Caco-2 (cell line): Measurements from ENCODE around the gene ATXN1. TPM values are rescaled to one million over a fixed set of nuclear protein-coding genes. Genes with fewer than 3 reads are reported as not detected.

Experiments
- BruUV-seq: library from RNA; stranded (reverse); fragments of 400-500 nt; replicated peaks from 2 replicates; lab custom pipeline; 2021; lab: Mats Ljungman, UMichigan
- CTCF ChIA-PET: fragments of 300-600 bp; sonication (Branson Sonifier 250); formaldehyde crosslinking; loops from one replicate; lab custom pipeline; 2022; ENCODE audit warnings: antibody characterized with exemption; lab: Charles Lee
- POLR2A ChIA-PET: fragments of 300-600 bp; sonication (Branson Sonifier 250); formaldehyde crosslinking; loops from one replicate; lab custom pipeline; 2022; ENCODE audit warnings: antibody characterized with exemption; lab: Charles Lee
- DNase-seq, 2 experiments: peaks; one replicate each; pipeline versions ENCODE4 v3.0.0 to v3.0.0-alpha.2; 2020 to 2022
- H3K27me3 ChIP-seq: replicated peaks from 2 replicates; pipeline ENCODE4 v1.6.0; 2011; ENCODE audit warnings: low read length; ENCODE audit not compliant: control insufficient read depth, insufficient read depth
- H3K36me3 ChIP-seq: 2 replicates; pipeline ENCODE4 v1.5.1; 2011; ENCODE audit warnings: low read length; ENCODE audit not compliant: control insufficient read depth, insufficient read depth
- H3K4me1 ChIP-seq: fragments of 250-450 bp; sonication (Bioruptor Pico); 2 replicates; pipeline ENCODE4 v1.5.1; 2020; ENCODE audit warnings: mild to moderate bottlenecking
- H3K4me3 ChIP-seq: 2 replicates; pipeline ENCODE4 v1.5.1; 2011; ENCODE audit warnings: low read depth, mild to moderate bottlenecking, control low read depth, low read length
- H3K9me3 ChIP-seq: fragments of 250-450 bp; sonication (Bioruptor Pico); 2 replicates; pipeline ENCODE4 v1.5.1; 2020; ENCODE audit warnings: mild to moderate bottlenecking, moderate library complexity
- H3K27ac Mint-ChIP-seq: one replicate; pipeline ENCODE4 v1.8.0; 2022; ENCODE audit warnings: mixed read lengths; ENCODE audit not compliant: unreplicated experiment
- H3K27me3 Mint-ChIP-seq: one replicate; pipeline ENCODE4 v1.8.0; 2022; ENCODE audit warnings: mixed read lengths; ENCODE audit not compliant: insufficient read depth, unreplicated experiment
- H3K36me3 Mint-ChIP-seq: one replicate; pipeline ENCODE4 v1.8.0; 2022; ENCODE audit warnings: mild to moderate bottlenecking, mixed read lengths; ENCODE audit not compliant: insufficient read depth, unreplicated experiment
- H3K4me1 Mint-ChIP-seq: one replicate; pipeline ENCODE4 v1.8.0; 2022; ENCODE audit warnings: low read depth, mixed read lengths; ENCODE audit not compliant: unreplicated experiment
- H3K4me3 Mint-ChIP-seq: one replicate; pipeline ENCODE4 v1.8.0; 2022; ENCODE audit warnings: mild to moderate bottlenecking, moderate library complexity, mixed read lengths; ENCODE audit not compliant: unreplicated experiment
- H3K9me3 Mint-ChIP-seq: one replicate; pipeline ENCODE4 v1.8.0; 2022; ENCODE audit warnings: mixed read lengths; ENCODE audit not compliant: unreplicated experiment
- intact Hi-C: fragments of 100-400 bp; cut with micrococcal nuclease; formaldehyde crosslinking; loops from one replicate; pipeline ENCODE4 v1.10.0; 2022; ENCODE audit not compliant: unreplicated experiment
- total RNA-seq: library from RNA; stranded (reverse); gene quantifications from 2 replicates; pipeline ENCODE4 v1.2.3, GENCODE V29; 2022
- TF ChIP-seq, protein P1 (sequence below), 2 experiments: fragments of 200-600 bp in 1 of 2; IDR thresholded peaks; 1 replicate in 1 of 2; 2 replicates in 1 of 2; pipeline versions ENCODE4 v1.5.1 to v1.8.0; 2011 to 2022; ENCODE audit warnings: antibody characterized with exemption in 1 of 2, control low read depth in 1 of 2, inconsistent platforms in 1 of 2, low read depth in 1 of 2, low read length in 1 of 2, mild to moderate bottlenecking in 1 of 2, moderate library complexity in 1 of 2; ENCODE audit not compliant: insufficient read depth in 1 of 2, severe bottlenecking in 1 of 2, unreplicated experiment in 1 of 2

The ATXN1 gene
- total RNA-seq, 1 experiment from 2014 or later = 14.2 TPM

DNA sequence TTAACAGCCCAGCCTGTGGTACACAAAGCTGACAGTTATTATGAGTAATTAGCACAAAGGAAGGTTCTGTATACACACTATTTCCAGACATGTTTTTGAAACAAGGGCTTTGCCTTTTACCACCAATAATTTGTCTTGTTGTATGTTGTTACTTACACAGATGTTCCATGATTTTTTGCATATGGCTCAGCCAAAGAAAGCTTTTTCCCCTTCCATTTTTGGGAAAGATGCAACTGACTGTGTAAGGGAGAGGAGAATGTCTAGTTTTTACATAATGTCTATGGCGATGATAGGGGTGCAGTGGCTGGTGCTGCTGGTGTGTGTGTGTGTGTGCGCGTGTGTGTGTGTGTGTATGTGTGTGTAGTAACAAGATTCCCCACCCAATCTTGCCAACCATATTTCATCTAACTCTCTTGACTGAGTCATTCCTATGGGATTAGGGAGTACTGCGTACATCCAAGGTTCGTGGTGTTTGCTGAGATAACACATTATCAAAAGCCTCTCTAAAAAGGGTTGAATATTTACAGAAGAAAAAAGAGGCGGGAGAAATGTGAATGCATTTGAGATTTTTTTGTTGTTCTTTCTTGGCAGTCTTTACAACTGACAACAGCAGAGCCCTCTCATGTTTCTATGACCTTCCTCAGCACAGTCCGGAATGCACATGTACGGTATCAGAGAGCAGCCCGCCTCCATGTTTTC is 330.7 kb downstream of the ATXN1 start:
- Mint-ChIP-seq H3K9me3 (peaks cover 15% of the 10 kb centered on the region), H3K27me3 (no peaks in the 10 kb centered on the region), H3K36me3 (peaks cover 10% of the 10 kb centered on the region), H3K4me1 (peaks cover 22% of the 10 kb centered on the region), H3K27ac (peak overlapping the region; percentile 64), H3K4me3 (peak overlapping the region; percentile 62)
- intact Hi-C loops = loop anchor here (5.0 kb wide), 1 partner anchor 42 kb away; no protein-coding TSS in a partner anchor
- peaks cover 14% of the 10 kb centered on the region for H3K4me1 ChIP-seq
- no peak overlapping the region for H3K4me3 ChIP-seq
- no TSS peak for BruUV-seq
- H3K9me3 ChIP-seq = no peaks in the 10 kb centered on the region
- TF ChIP-seq, protein P1, sequence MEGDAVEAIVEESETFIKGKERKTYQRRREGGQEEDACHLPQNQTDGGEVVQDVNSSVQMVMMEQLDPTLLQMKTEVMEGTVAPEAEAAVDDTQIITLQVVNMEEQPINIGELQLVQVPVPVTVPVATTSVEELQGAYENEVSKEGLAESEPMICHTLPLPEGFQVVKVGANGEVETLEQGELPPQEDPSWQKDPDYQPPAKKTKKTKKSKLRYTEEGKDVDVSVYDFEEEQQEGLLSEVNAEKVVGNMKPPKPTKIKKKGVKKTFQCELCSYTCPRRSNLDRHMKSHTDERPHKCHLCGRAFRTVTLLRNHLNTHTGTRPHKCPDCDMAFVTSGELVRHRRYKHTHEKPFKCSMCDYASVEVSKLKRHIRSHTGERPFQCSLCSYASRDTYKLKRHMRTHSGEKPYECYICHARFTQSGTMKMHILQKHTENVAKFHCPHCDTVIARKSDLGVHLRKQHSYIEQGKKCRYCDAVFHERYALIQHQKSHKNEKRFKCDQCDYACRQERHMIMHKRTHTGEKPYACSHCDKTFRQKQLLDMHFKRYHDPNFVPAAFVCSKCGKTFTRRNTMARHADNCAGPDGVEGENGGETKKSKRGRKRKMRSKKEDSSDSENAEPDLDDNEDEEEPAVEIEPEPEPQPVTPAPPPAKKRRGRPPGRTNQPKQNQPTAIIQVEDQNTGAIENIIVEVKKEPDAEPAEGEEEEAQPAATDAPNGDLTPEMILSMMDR (IDR thresholded peaks at IDR 0.05; ENCODE audit: insufficient read depth in 1 of 2, low read depth in 1 of 2, low read length in 1 of 2, severe bottlenecking in 1 of 2, unreplicated experiment in 1 of 2) = no peak
- POLR2A ChIA-PET = no interaction called here
- CTCF ChIA-PET = no interaction called here
- peak; percentile 47 to 49 for DNase-seq
- H3K27me3 ChIP-seq = no peaks in the 10 kb centered on the region
- H3K36me3 ChIP-seq = no peaks in the 10 kb centered on the region

DNA sequence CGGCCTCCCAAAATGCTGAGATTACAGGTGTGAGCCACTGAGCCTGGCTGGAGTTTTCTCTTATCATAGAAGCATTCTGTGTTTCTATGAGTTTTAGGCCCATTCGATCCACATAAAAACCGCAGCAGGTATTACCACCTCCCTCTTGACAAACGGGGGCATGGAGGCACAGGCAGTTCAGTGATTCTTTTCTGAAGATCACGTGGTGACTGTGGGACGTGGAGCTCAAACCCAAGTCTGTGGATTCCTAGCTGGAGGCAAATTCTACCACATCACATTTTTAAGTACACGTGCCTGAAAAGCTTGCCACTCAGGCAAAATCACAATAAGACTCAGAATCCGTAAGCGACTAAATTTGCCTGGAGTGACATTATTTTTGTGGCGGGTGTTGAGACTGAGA is 331.6 kb downstream of the ATXN1 start:
- intact Hi-C loops = loop anchor here (5.0 kb wide), 1 partner anchor 43 kb away; no protein-coding TSS in a partner anchor
- H3K4me1 Mint-ChIP-seq = peaks cover 22% of the 10 kb centered on the region

DNA sequence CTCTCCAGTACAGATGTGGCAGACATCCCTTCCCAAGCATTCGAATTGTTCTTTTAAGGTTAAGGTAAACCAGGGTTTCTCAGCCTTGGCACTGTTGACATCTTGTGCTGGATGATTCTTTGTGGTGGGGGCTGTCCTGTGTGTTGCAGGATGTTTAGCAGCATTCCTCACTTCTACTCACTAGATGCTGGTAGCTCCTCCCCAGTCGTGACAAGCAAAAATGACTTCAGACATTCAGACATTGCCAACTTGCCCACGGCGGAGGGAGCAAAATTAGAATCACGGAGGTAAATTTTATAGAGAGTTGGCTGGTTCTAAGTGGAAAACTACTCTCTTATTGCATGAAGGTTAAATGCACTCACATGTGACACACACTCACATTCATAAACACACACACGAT is 334.1 kb downstream of the ATXN1 start:
- no peaks in the 10 kb centered on the region for H3K36me3 ChIP-seq
- ChIA-PET POLR2A (no interaction called here), CTCF (interaction anchor here (0.7 kb wide), 1 partner anchor 85 kb away, joined by 5 read pairs; no protein-coding TSS in a partner anchor)
- no TSS peak for BruUV-seq
- H3K9me3 Mint-ChIP-seq = no peaks in the 10 kb centered on the region
- peaks cover 15% of the 10 kb centered on the region for H3K4me1 Mint-ChIP-seq
- H3K4me3 Mint-ChIP-seq = no peak overlapping the region
- peaks cover 19% of the 10 kb centered on the region for H3K4me1 ChIP-seq
- TF ChIP-seq, protein P1 (IDR thresholded peaks at IDR 0.05; ENCODE audit: insufficient read depth in 1 of 2, low read depth in 1 of 2, low read length in 1 of 2, severe bottlenecking in 1 of 2, unreplicated experiment in 1 of 2) = no peak
- no peak overlapping the region for H3K4me3 ChIP-seq
- no peak for DNase-seq
- intact Hi-C loops = no loop called here
- H3K27me3 ChIP-seq = no peaks in the 10 kb centered on the region
- H3K27ac Mint-ChIP-seq = no peak overlapping the region
- no peaks in the 10 kb centered on the region for H3K9me3 ChIP-seq
- H3K27me3 Mint-ChIP-seq = no peaks in the 10 kb centered on the region
- peaks cover 10% of the 10 kb centered on the region for H3K36me3 Mint-ChIP-seq

More for the DNA sequence above, 331.6 kb downstream of the ATXN1 start:
- no peak overlapping the region for H3K27ac Mint-ChIP-seq
- TF ChIP-seq, protein P1 (IDR thresholded peaks at IDR 0.05; ENCODE audit: insufficient read depth in 1 of 2, low read depth in 1 of 2, low read length in 1 of 2, severe bottlenecking in 1 of 2, unreplicated experiment in 1 of 2) = no peak
- no peaks in the 10 kb centered on the region for H3K27me3 ChIP-seq
- no peaks in the 10 kb centered on the region for H3K9me3 ChIP-seq
- no peak for DNase-seq
- ChIA-PET POLR2A (no interaction called here), CTCF (no interaction called here)
- no peak overlapping the region for H3K4me3 ChIP-seq
- H3K9me3 Mint-ChIP-seq = peaks cover 6% of the 10 kb centered on the region
- H3K36me3 Mint-ChIP-seq = peaks cover 10% of the 10 kb centered on the region
- H3K27me3 Mint-ChIP-seq = no peaks in the 10 kb centered on the region
- BruUV-seq = no TSS peak
- peaks cover 14% of the 10 kb centered on the region for H3K4me1 ChIP-seq
- H3K4me3 Mint-ChIP-seq = no peak overlapping the region
- H3K36me3 ChIP-seq = no peaks in the 10 kb centered on the region
